Activated CD4-positive, alpha-beta T cell treated with anti-CD3 and anti-CD28 coated beads for 24 hours (primary cell): Measurements from ENCODE around the gene DEDD2.

Source experiments
- DNase-seq, 2 donors: peaks; one replicate each; pipeline ENCODE4 v3.0.0-alpha.2; 2020; ENCODE audit warnings: low read depth in 2 of 2

The DEDD2 gene

GRCh38 chr19:42173695-42174094 lies 43.8 kb downstream of the DEDD2 start:
- no peak for DNase-seq

- no peak for DNase-seq
Measured at GRCh38 chr19:42172261-42172660, 45.2 kb downstream of the DEDD2 start.

- no peak for DNase-seq
Measured at GRCh38 chr19:42170715-42171114, 46.8 kb downstream of the DEDD2 start.

- no peak for DNase-seq
Measured at GRCh38 chr19:42169486-42170413, 47.7 kb downstream of the DEDD2 start.

GRCh38 chr19:42168206-42168605 lies 49.3 kb downstream of the DEDD2 start:
- DNase-seq: no peak

GRCh38 chr19:42166316-42166715 lies 51.2 kb downstream of the DEDD2 start:
- no peak for DNase-seq

- no peak for DNase-seq
Measured at GRCh38 chr19:42165146-42165545, 52.3 kb downstream of the DEDD2 start.

- no peak for DNase-seq
Measured at GRCh38 chr19:42161616-42162263, 55.7 kb downstream of the DEDD2 start.

GRCh38 chr19:42159942-42160341 lies 57.5 kb downstream of the DEDD2 start:
- DNase-seq: no peak

- DNase-seq: no peak
Measured at GRCh38 chr19:42158926-42159325, 58.6 kb downstream of the DEDD2 start.

- no peak for DNase-seq
Measured at GRCh38 chr19:42156571-42156970, 60.9 kb downstream of the DEDD2 start.

- DNase-seq: no peak
Measured at GRCh38 chr19:42155796-42156195, 61.7 kb downstream of the DEDD2 start.

- no peak for DNase-seq
Measured at GRCh38 chr19:42154471-42155323, 62.8 kb downstream of the DEDD2 start.

GRCh38 chr19:42153672-42154433 lies 63.6 kb downstream of the DEDD2 start:
- no peak for DNase-seq

- DNase-seq: no peak
Measured at GRCh38 chr19:42152910-42153671, 64.4 kb downstream of the DEDD2 start.

GRCh38 chr19:42151782-42152684 lies 65.4 kb downstream of the DEDD2 start:
- DNase-seq: no peak

- no peak for DNase-seq
Measured at GRCh38 chr19:42150911-42151361, 66.5 kb downstream of the DEDD2 start.

GRCh38 chr19:42150364-42150763 lies 67.1 kb downstream of the DEDD2 start:
- no peak for DNase-seq

GRCh38 chr19:42149447-42150202 lies 67.9 kb downstream of the DEDD2 start:
- DNase-seq: no peak
